ENCODE results near the gene RNASEH2A. TPM values are rescaled to one million over a fixed set of nuclear protein-coding genes. Genes with fewer than 3 reads are reported as not detected.

RNASEH2A gene
- total RNA-seq, 1 experiment from 2014 or later = 79.5 TPM

DNA sequence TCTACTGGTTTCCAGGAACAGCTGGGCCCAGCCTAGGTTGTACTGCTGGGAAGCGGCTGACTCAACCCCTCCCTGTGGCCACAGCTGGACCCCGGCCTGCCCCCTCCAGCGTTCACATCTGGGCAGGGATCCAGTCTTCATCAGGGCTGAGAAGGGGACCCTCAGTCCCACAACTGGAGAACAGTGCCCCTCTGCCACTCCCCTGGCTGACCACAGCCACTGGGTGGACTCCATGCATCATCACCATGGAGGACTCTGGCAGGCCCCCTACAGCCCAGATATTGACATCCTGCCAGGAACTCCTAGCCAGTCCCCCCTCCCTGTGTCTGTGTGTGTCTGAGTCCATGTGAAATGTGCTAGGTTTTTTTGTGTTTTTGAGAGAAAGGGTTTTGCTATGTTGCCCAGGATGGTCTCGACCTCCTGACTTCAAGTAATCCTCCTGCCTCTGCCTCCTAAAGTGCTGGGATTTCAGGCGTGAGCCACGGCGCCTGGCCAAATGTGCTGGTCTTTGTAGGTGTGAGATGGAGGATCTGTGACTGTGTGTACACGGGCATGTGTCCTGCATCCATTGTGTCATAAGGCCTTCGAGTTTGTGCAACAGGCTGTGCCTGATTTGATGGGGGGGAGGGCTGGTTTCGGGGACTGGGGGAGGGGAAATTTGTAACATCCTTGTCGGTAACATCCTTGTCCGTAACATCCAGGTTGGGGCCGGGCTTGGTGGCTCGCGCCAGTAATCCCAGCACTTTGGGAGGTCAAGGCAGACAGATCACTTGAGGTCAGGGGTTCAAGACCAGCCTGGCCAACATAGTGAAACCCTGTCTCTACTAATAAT lies 27.0 kb upstream of the RNASEH2A start:
- no peak overlapping the region for H2BK5ac ChIP-seq (ENCODE audit: insufficient read length, low read length)
- H3K18ac ChIP-seq (ENCODE audit: insufficient read length, low read depth, low read length) = peak overlapping the region; percentile 69

More for the DNA sequence above, 27.0 kb upstream of the RNASEH2A start:
- Mint-ChIP-seq H3K4me1 (peaks cover 27 to 28% of the 10 kb centered on the region in 2 experiments), H3K27ac (peak overlapping the region in 2 of 3 experiments; percentile 70 to 89; a peak in 3 of 7 replicates), H3K36me3 (ENCODE audit: insufficient read depth in 1 of 3, low read depth in 3 of 3) (peaks cover 3 to 5% (median 3%) of the 10 kb centered on the region in 3 experiments; a peak in 5 of 7 replicates), H3K27me3 (ENCODE audit: low read depth) (no peaks in the 10 kb centered on the region; the same call in 1 of the 2 replicates), H3K4me3 (peak overlapping the region; percentile 69 to 85), H3K9me3 (no peaks in the 10 kb centered on the region)
- Histone ChIP-seq H3K9ac (ENCODE audit: extremely low read depth, insufficient read length, low read length) (no peak overlapping the region), H3K27me3 (ENCODE audit: insufficient read depth, low read length) (no peaks in the 10 kb centered on the region), H3K4ac (ENCODE audit: low read depth, low read length) (no peak overlapping the region), H3K23ac (ENCODE audit: insufficient read length, low read depth, low read length) (no peak overlapping the region), H2BK120ac (ENCODE audit: low read depth, low read length, poor library complexity, severe bottlenecking) (no peak overlapping the region), H3K9me3 (ENCODE audit: control insufficient read depth, low read depth, low read length) (no peaks in the 10 kb centered on the region), H2BK15ac (ENCODE audit: low read depth, low read length) (no peak overlapping the region), H3K23me2 (ENCODE audit: insufficient read length, low read depth, low read length, poor library complexity, severe bottlenecking) (peaks cover 25% of the 10 kb centered on the region), H3K4me2 (ENCODE audit: insufficient read depth, insufficient read length, low read length) (peak overlapping the region; percentile 78), H3T11ph (ENCODE audit: low read length) (no peak overlapping the region), H3K56ac (ENCODE audit: insufficient read length, low read depth, low read length) (no peak overlapping the region), H2AK5ac (ENCODE audit: insufficient read length, low read length) (no peak overlapping the region), H3K4me1 (ENCODE audit: insufficient read depth, low read length) (peaks cover 4% of the 10 kb centered on the region), H3K79me1 (ENCODE audit: insufficient read depth, low read depth, low read length, poor library complexity, severe bottlenecking) (no peaks in the 10 kb centered on the region), H4K91ac (ENCODE audit: insufficient read length, low read depth, low read length) (no peak overlapping the region), H3K27ac (ENCODE audit: insufficient read length, low read depth, low read length) (no peak overlapping the region), H4K5ac (ENCODE audit: insufficient read length, low read depth, low read length) (no peak overlapping the region), H3K14ac (ENCODE audit: insufficient read depth, low read length) (no peak overlapping the region; the same call in 1 of the 2 replicates), H4K8ac (replicated peaks; ENCODE audit: insufficient read length, low read depth, low read length) (no peak overlapping the region), H2BK12ac (ENCODE audit: insufficient read length, low read depth, low read length) (no peak overlapping the region), H3K79me2 (ENCODE audit: insufficient read depth, low read length) (no peaks in the 10 kb centered on the region), H2BK20ac (ENCODE audit: low read depth, low read length, poor library complexity, severe bottlenecking) (no peak overlapping the region), H4K20me1 (ENCODE audit: control insufficient read depth, insufficient read depth, insufficient read length) (no peaks in the 10 kb centered on the region), H2AFZ (ENCODE audit: low read length) (no peak overlapping the region)
- WGBS (ENCODE audit: extremely low coverage, insufficient read length, low lambda C conversion rate) = no CpG with 5 or more reads among the region's 15 CpGs
- DNase-seq = no peak
- peak; percentile 32; the same call in 1 of the 3 replicates for TF ChIP-seq CTCF (conservative IDR thresholded peaks at IDR 0.05)
